GM12875 (cell line): ENCODE data around the gene ORAI3.

Source experiments
- H3K4me3 ChIP-seq: one replicate; pipeline ENCODE4 v1.5.1; 2011; ENCODE audit warnings: low read depth, low read length, control low read depth
- CTCF ChIP-seq: IDR thresholded peaks from 2 replicates; pipeline ENCODE4 v1.5.1; 2011; ENCODE audit warnings: low read depth, mild to moderate bottlenecking, control low read depth, inconsistent platforms, low read length, moderate library complexity, borderline replicate concordance; ENCODE audit not compliant: insufficient read depth

Gene ORAI3

GRCh38 chr16:30964574-30965226 is 15.8 kb downstream of the ORAI3 start:
- no peak overlapping the region for H3K4me3 ChIP-seq
- no peak for TF ChIP-seq CTCF

GRCh38 chr16:30965436-30965835 is 16.6 kb downstream of the ORAI3 start:
- H3K4me3 ChIP-seq = no peak overlapping the region
- no peak for TF ChIP-seq CTCF

- no peak for TF ChIP-seq CTCF
- no peak overlapping the region for H3K4me3 ChIP-seq
Measured at GRCh38 chr16:30966033-30966619, 17.3 kb downstream of the ORAI3 start.

GRCh38 chr16:30967795-30968194 is 18.9 kb downstream of the ORAI3 start:
- TF ChIP-seq CTCF = no peak
- H3K4me3 ChIP-seq = no peak overlapping the region

GRCh38 chr16:30969246-30969842 is 20.5 kb downstream of the ORAI3 start:
- TF ChIP-seq CTCF = no peak
- H3K4me3 ChIP-seq = no peak overlapping the region

- TF ChIP-seq CTCF = no peak
- no peak overlapping the region for H3K4me3 ChIP-seq
Measured at GRCh38 chr16:30971298-30971697, 22.4 kb downstream of the ORAI3 start.

GRCh38 chr16:30972872-30973271 is 24.0 kb downstream of the ORAI3 start:
- TF ChIP-seq CTCF = no peak
- H3K4me3 ChIP-seq = no peak overlapping the region
